Right lobe of liver (tissue), 6 donors: ENCODE measurements around the gene GAB1. TPM values are rescaled to one million over a fixed set of nuclear protein-coding genes. Genes with fewer than 3 reads are reported as not detected.

Experiments
- ATAC-seq, 4 donors: fragments of 200-7000 bp; cut with Tn5 transposase; one replicate each; pipeline ENCODE4 v1.9.1; 2020; ENCODE audit warnings: mild to moderate bottlenecking in 4 of 4, moderate library complexity in 4 of 4
- DNase-seq, 3 donors: peaks; one replicate each; pipeline ENCODE4 v3.0.0-alpha.2; 2020
- H3K27ac ChIP-seq, 3 donors: fragments of 200-600 bp; one replicate each; pipeline ENCODE4 v1.8.0; 2022
- H3K27me3 ChIP-seq, 2 donors: fragments of 200-600 bp; one replicate each; pipeline ENCODE4 v1.8.0; 2022
- H3K36me3 ChIP-seq, 4 donors: fragments of 200-600 bp; sonication (generic) in 1 of 4; one replicate each; pipeline versions ENCODE4 v1.5.1 to v1.8.0; 2017 to 2022; ENCODE audit warnings: control low read depth in 1 of 4
- H3K4me1 ChIP-seq, 4 donors: fragments of 200-600 bp; sonication (generic) in 1 of 4; one replicate each; pipeline versions ENCODE4 v1.5.1 to v1.8.0; 2017 to 2022; ENCODE audit warnings: control low read depth in 1 of 4
- H3K4me3 ChIP-seq, 3 donors: fragments of 200-600 bp; one replicate each; pipeline ENCODE4 v1.8.0; 2022
- H3K9me3 ChIP-seq, 4 donors: fragments of 200-600 bp; sonication (generic) in 1 of 4; one replicate each; pipeline versions ENCODE4 v1.5.1 to v1.8.0; 2017 to 2022; ENCODE audit warnings: control low read depth in 1 of 4
- POLR2A ChIP-seq: fragments of 450-650 bp; IDR thresholded peaks from one replicate; pipeline ENCODE4 v1.6.1; 2017; ENCODE audit warnings: antibody characterized with exemption, mild to moderate bottlenecking
- WGBS: methylation state at CpG from one replicate; pipeline ENCODE4 v1.1.6; 2018; ENCODE audit warnings: low coverage, low lambda C conversion rate; ENCODE audit not compliant: insufficient coverage; ENCODE audit errors: missing lambda C conversion rate; 5-methylcytosine and 5-hydroxymethylcytosine counted together
- intact Hi-C, 2 donors: fragments of 100-400 bp; cut with DNase I; formaldehyde crosslinking; loops; one replicate each; pipeline versions ENCODE4 v1.11.2 to v1.14.1; 2022
- total RNA-seq, 6 experiments: library from RNA; depleted of rRNA in 2 of 6; stranded (reverse); fragments of >200 nt in 2 of 6; fragmentation: NEBNext Ultra II Directional in 3 of 6; extraction: Animal tissue kit (Norgen Biotek cat#: 25700) in 3 of 6; gene quantifications; one replicate each; pipeline versions ENCODE4 v1.1.0 to v1.2.4, GENCODE V29; 2016 to 2023
- TF ChIP-seq, protein P1 (sequence below), 4 donors: fragments of 200-600 bp in 3 of 4; fragments of 450-650 bp in 1 of 4; IDR thresholded peaks; one replicate each; pipeline versions ENCODE4 v1.5.1 to v1.8.0; 2016 to 2022; ENCODE audit warnings: antibody characterized with exemption in 4 of 4, mild to moderate bottlenecking in 2 of 4
- donor health status: DM: no; HTN: yes; CAD: no.
- donor health status: DM: no; HTN: no; CAD: no.
- donor health status: DM: no; HTN: no; CAD: no.
- donor health status: DM: no; HTN: yes; CAD: no.
- donor health status: DM: no; HTN: yes; CAD: no.

Gene GAB1
- total RNA-seq, 6 experiments from 2014 or later: 7.0 to 13.0 (median 9.7) TPM

DNA sequence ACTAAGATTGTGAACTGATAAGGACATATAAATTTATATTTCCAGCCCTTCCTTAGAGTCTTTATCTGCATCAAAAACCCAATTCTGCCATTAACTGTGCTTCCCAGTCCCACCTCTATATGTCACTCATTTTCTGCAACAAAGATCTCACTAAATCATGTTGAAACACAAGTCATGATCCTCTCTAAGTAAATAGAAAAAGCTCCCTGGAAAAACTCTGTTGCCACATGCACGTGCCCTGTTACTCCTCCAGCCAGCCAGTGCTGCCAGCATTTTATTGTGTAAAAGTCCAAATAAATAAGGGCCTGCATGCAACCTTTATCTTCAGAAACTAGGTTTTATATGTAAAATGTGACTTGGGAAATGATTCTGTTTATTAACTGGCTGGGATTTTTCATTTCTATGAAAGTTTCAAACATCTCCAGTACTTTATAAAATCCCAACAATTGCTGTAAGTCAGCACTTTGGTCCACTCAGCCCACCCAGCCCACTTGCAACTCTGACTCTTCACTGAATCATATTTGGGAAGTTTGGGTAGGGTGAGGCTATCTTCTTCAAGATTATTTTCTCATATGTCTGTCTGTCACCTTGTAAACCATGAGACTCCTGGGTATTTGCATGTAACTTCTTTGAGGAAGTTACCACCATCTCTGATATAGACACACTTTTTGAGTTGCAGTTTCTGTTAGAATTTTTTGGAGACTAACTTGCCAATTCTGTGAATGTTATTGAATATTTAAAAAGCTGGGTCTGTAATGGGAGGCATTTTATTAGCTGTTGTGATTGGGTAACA, 136.9 kb downstream of the GAB1 start:
- 26% methylated on average over 1 of the region's 1 CpG for WGBS
- intact Hi-C loops: no loop called here

DNA sequence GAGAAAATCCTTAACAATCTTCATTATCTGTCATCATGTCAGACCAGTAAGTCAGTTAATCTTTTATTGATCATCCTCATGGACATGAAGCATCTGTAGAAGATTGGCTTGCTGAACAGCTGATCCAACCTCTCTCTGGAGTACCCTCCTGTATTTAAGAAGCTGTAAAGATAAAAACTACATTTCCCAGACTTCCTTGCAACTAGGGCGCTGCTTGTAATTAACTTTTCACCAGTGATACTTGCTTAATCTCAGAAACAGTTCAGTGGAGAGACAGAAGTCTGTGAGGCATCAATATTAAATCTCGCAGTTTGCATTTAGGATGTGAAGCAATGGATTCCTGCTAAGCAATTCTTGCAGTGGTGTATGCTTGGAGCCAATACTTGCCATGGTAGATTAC, 140.8 kb downstream of the GAB1 start:
- Histone ChIP-seq H3K36me3 (no peaks in the 10 kb centered on the region), H3K27ac (no peak overlapping the region), H3K4me3 (no peak overlapping the region), H3K27me3 (no peaks in the 10 kb centered on the region), H3K9me3 (no peaks in the 10 kb centered on the region), H3K4me1 (peaks cover 0 to 9% (median 0%) of the 10 kb centered on the region in 4 donors)
- DNase-seq (no peak), ATAC-seq (no peak)
- TF ChIP-seq, protein P1, sequence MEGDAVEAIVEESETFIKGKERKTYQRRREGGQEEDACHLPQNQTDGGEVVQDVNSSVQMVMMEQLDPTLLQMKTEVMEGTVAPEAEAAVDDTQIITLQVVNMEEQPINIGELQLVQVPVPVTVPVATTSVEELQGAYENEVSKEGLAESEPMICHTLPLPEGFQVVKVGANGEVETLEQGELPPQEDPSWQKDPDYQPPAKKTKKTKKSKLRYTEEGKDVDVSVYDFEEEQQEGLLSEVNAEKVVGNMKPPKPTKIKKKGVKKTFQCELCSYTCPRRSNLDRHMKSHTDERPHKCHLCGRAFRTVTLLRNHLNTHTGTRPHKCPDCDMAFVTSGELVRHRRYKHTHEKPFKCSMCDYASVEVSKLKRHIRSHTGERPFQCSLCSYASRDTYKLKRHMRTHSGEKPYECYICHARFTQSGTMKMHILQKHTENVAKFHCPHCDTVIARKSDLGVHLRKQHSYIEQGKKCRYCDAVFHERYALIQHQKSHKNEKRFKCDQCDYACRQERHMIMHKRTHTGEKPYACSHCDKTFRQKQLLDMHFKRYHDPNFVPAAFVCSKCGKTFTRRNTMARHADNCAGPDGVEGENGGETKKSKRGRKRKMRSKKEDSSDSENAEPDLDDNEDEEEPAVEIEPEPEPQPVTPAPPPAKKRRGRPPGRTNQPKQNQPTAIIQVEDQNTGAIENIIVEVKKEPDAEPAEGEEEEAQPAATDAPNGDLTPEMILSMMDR (IDR thresholded peaks at IDR 0.05): no peak
- TF ChIP-seq POLR2A: no peak
- intact Hi-C loops: no loop called here
- WGBS: 85% methylated on average over 2 of the region's 2 CpGs

More for the DNA sequence above, 136.9 kb downstream of the GAB1 start:
- H3K36me3 ChIP-seq: peaks cover 0 to 15% (median 1%) of the 10 kb centered on the region in 4 donors
- peaks cover 0 to 9% (median 0%) of the 10 kb centered on the region in 4 donors for H3K4me1 ChIP-seq
- ATAC-seq (peak; percentile 87 to 95 (median 90)), DNase-seq (peak in 2 of 3 donors; percentile 67 to 75)
- no peaks in the 10 kb centered on the region for H3K9me3 ChIP-seq
- no peaks in the 10 kb centered on the region for H3K27me3 ChIP-seq
- TF ChIP-seq POLR2A: no peak
- TF ChIP-seq, protein P1 (IDR thresholded peaks at IDR 0.05): peak in 3 of 4 donors; percentile 7 to 38 (median 17)
- no peak overlapping the region for H3K27ac ChIP-seq
- no peak overlapping the region for H3K4me3 ChIP-seq

DNA sequence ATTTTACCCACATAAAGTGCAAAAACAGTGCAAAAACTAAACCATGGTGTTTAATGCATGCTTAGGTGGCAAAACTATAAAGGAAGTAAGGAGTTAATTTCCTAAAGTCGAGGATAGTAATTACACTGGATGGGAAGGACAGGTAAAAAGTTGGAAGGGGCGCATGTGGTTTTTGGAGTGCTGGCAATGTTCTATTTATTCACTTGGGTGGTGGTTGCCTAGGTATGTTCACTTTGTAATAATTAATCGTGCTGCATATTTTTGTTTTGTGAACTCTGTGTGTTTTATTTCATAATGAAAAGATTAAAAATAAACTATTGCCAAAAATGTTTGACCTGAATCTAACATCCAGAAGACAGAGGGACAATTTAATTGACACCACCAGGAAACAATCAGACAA, 144.7 kb downstream of the GAB1 start:
- no peak overlapping the region for H3K4me3 ChIP-seq
- ATAC-seq: peak in 1 of 4 donors; percentile 57
- no peaks in the 10 kb centered on the region for H3K9me3 ChIP-seq
- no peaks in the 10 kb centered on the region for H3K36me3 ChIP-seq
- no peak for DNase-seq
- H3K27ac ChIP-seq: no peak overlapping the region
- H3K4me1 ChIP-seq: no peaks in the 10 kb centered on the region
- WGBS: 33% methylated on average over 3 of the region's 3 CpGs
- TF ChIP-seq POLR2A: no peak
- TF ChIP-seq, protein P1 (IDR thresholded peaks at IDR 0.05): no peak
- intact Hi-C loops: loop anchor here in 1 of 2 donors (10.0 kb wide), 1 partner anchor 277 kb away; no protein-coding TSS in a partner anchor
- no peaks in the 10 kb centered on the region for H3K27me3 ChIP-seq

DNA sequence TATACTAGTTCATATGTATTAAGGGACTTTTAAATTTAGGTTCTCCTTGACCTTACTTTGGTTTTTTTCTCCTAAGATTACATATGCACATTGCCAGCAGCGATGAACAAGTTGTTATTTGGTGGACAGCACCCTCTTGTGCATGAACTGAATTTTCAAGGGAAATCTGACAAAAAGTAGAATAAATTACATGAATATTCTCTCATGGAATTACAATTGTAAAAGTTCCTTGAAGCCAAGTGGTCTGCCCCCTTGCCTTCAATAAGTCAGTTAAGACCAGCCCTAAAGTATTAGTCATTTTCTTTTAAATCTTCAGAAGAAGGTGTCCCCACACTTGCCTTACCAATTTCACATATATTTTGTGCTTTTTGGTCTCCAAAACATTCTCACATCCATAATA, 146.2 kb downstream of the GAB1 start:
- ATAC-seq (peak; percentile 63 to 81 (median 76)), DNase-seq (no peak)
- WGBS: 0% methylated on average over 1 of the region's 1 CpG
- Histone ChIP-seq H3K27ac (no peak overlapping the region), H3K4me1 (no peaks in the 10 kb centered on the region), H3K27me3 (no peaks in the 10 kb centered on the region), H3K9me3 (no peaks in the 10 kb centered on the region), H3K4me3 (no peak overlapping the region), H3K36me3 (no peaks in the 10 kb centered on the region)
- TF ChIP-seq, protein P1 (IDR thresholded peaks at IDR 0.05): peak; percentile 51 to 77 (median 66)
- no peak for TF ChIP-seq POLR2A
- intact Hi-C loops: loop anchor here in 1 of 2 donors (10.0 kb wide), 1 partner anchor 278 kb away; no protein-coding TSS in a partner anchor
